GM12878 (cell line): ENCODE results near the gene SCUBE3. TPM values are rescaled to one million over a fixed set of nuclear protein-coding genes. Genes with fewer than 3 reads are reported as not detected.

Experiments used
- ATAC-seq: fragments of 200-7000 bp; cut with Tn5 transposase; 3 replicates; pipeline ENCODE4 v1.9.1; 2020; ENCODE audit warnings: mild to moderate bottlenecking, moderate library complexity
- BruUV-seq: library from RNA; stranded (reverse); fragments of 400-500 nt; replicated peaks from 2 replicates; lab custom pipeline; 2021; lab: Mats Ljungman, UMichigan
- CTCF ChIA-PET: fragments of 300-600 bp; sonication (Branson Sonifier 250); formaldehyde crosslinking; extraction: SDS; loops from one replicate; lab custom pipeline; 2021; ENCODE audit warnings: inconsistent platforms; lab: Yijun Ruan, JAX
- POLR2A ChIA-PET: fragments of 350-600 bp; formaldehyde crosslinking; extraction: SDS; loops from one replicate; lab custom pipeline; 2021; ENCODE audit warnings: inconsistent platforms; lab: Charles Lee
- RAD21 ChIA-PET: fragments of 300-600 bp; sonication (Branson Sonifier 250); formaldehyde crosslinking; loops from one replicate; lab custom pipeline; 2023; ENCODE audit warnings: antibody characterized with exemption; ENCODE audit not compliant: unreplicated experiment; lab: Charles Lee
- SMC1A ChIA-PET: fragments of 300-600 bp; sonication (Branson Sonifier 250); formaldehyde crosslinking; loops from one replicate; lab custom pipeline; 2023; ENCODE audit not compliant: unreplicated experiment, uncharacterized antibody; lab: Charles Lee
- DNase-seq: peaks from one replicate; pipeline ENCODE4 v3.0.0-alpha.2; 2011; ENCODE audit warnings: low read depth, low spot score
- FAIRE-seq: peaks from 3 replicates; lab custom pipeline; 2011; peaks lifted over from hg19 to GRCh38; lab: Jason Lieb, UNC
- H2AFZ ChIP-seq: 2 replicates; pipeline ENCODE4 v1.6.0; 2011; ENCODE audit warnings: low read depth, low read length, control low read depth; ENCODE audit not compliant: control insufficient read depth
- H3K27ac ChIP-seq: 2 replicates; pipeline ENCODE4 v1.5.1; 2011; ENCODE audit warnings: control low read depth; ENCODE audit not compliant: control insufficient read depth, insufficient read depth
- H3K27me3 ChIP-seq, 2 experiments: replicated peaks in 1 of 2; 2 replicates each; pipeline versions ENCODE4 v1.6.0 to v1.6.1; 2011; ENCODE audit warnings: low read length in 1 of 2; ENCODE audit not compliant: control insufficient read depth in 2 of 2, insufficient read depth in 2 of 2
- H3K36me3 ChIP-seq, 2 experiments: 2 replicates each; pipeline ENCODE4 v1.5.1; 2011; ENCODE audit warnings: low read length in 1 of 2; ENCODE audit not compliant: control insufficient read depth in 2 of 2, insufficient read depth in 2 of 2
- H3K4me1 ChIP-seq: 2 replicates; pipeline ENCODE4 v1.6.1; 2011; ENCODE audit warnings: mild to moderate bottlenecking, low read length, moderate library complexity, mixed read lengths; ENCODE audit not compliant: control insufficient read depth, insufficient read depth
- H3K4me2 ChIP-seq: 2 replicates; pipeline ENCODE4 v1.6.0; 2011; ENCODE audit warnings: control low read depth; ENCODE audit not compliant: control insufficient read depth, insufficient read depth
- H3K4me3 ChIP-seq: fragments of 200-600 bp; sonication (generic); 2 replicates; pipeline ENCODE4 v1.5.1; 2016
- H3K79me2 ChIP-seq: 2 replicates; pipeline ENCODE4 v1.6.0; 2011; ENCODE audit warnings: low read length; ENCODE audit not compliant: control insufficient read depth, insufficient read depth
- H3K9ac ChIP-seq: 2 replicates; pipeline ENCODE4 v1.8.0; 2011; ENCODE audit warnings: low read length, control low read depth, mixed read lengths; ENCODE audit not compliant: control insufficient read depth, insufficient read depth
- H3K9me3 ChIP-seq: replicated peaks from 3 replicates; pipeline ENCODE4 v1.5.1; 2011; ENCODE audit warnings: mild to moderate bottlenecking, low read length; ENCODE audit not compliant: control insufficient read depth, insufficient read depth
- H4K20me1 ChIP-seq: 2 replicates; pipeline ENCODE4 v1.6.0; 2011; ENCODE audit not compliant: control insufficient read depth, insufficient read depth
- BACH1 ChIP-seq: fragments of 450-650 bp; IDR thresholded peaks from 2 replicates; pipeline ENCODE4 v1.6.1; 2017; ENCODE audit warnings: mild to moderate bottlenecking, borderline replicate concordance
- CEBPB ChIP-seq, 2 experiments: fragments of 150-350 bp in 1 of 2; IDR thresholded peaks; 2 replicates each; pipeline ENCODE4 v1.6.1; 2012 to 2014; ENCODE audit warnings: low read depth in 2 of 2, low read length in 2 of 2, borderline replicate concordance in 1 of 2, inconsistent platforms in 1 of 2
- CHD2 ChIP-seq: IDR thresholded peaks from 2 replicates; pipeline ENCODE4 v1.6.1; 2011; ENCODE audit warnings: low read depth, low read length, improper control_type of control experiment, borderline replicate concordance
- EED ChIP-seq: sonication (generic); IDR thresholded peaks from 2 replicates; pipeline ENCODE4 v1.6.1; 2016; ENCODE audit warnings: antibody characterized with exemption, low read depth
- EGR1 ChIP-seq, 2 experiments: IDR thresholded peaks; 1 replicate in 1 of 2; 2 replicates in 1 of 2; pipeline ENCODE4 v1.6.1; 2011 to 2012; ENCODE audit warnings: low read depth in 2 of 2, low read length in 2 of 2, borderline replicate concordance in 1 of 2, mild to moderate bottlenecking in 1 of 2, moderate library complexity in 1 of 2
- ETV6 ChIP-seq, 2 experiments: fragments of 450-650 bp in 1 of 2; IDR thresholded peaks in 1 of 2; conservative IDR thresholded peaks in 1 of 2; 2 replicates each; pipeline ENCODE4 v1.6.1; 2014; ENCODE audit warnings: antibody characterized with exemption in 1 of 2, borderline replicate concordance in 1 of 2, low read depth in 1 of 2, mild to moderate bottlenecking in 1 of 2, moderate library complexity in 1 of 2
- PML ChIP-seq: IDR thresholded peaks from 2 replicates; pipeline ENCODE4 v1.6.1; 2012; ENCODE audit warnings: low read length, inconsistent platforms
- RUNX3 ChIP-seq: IDR thresholded peaks from 2 replicates; pipeline ENCODE4 v1.6.1; 2012; ENCODE audit warnings: low read length, inconsistent platforms
- WRNIP1 ChIP-seq: IDR thresholded peaks from 2 replicates; pipeline ENCODE4 v1.6.1; 2011; ENCODE audit warnings: low read depth, low read length, improper control_type of control experiment, borderline replicate concordance
- ZBED1 ChIP-seq: IDR thresholded peaks from 2 replicates; pipeline ENCODE4 v1.6.1; 2016; ENCODE audit warnings: borderline replicate concordance
- ZNF217 ChIP-seq: fragments of 450-650 bp; IDR thresholded peaks from 2 replicates; pipeline ENCODE4 v1.6.1; 2017; ENCODE audit warnings: antibody characterized with exemption, mild to moderate bottlenecking
- WGBS: methylation state at CpG from one replicate; pipeline ENCODE4 v1.1.6; 2016; ENCODE audit warnings: low lambda C conversion rate; ENCODE audit not compliant: insufficient replicate concordance, insufficient coverage; ENCODE audit errors: missing lambda C conversion rate; 5-methylcytosine and 5-hydroxymethylcytosine counted together
- in situ Hi-C: fragments of 300-500 bp; cut with MboI; formaldehyde crosslinking; loops from 9 replicates; pipeline ENCODE4 v1.14.3; 2018; ENCODE audit warnings: mixed read lengths
- intact Hi-C: fragments of 100-400 bp; cut with micrococcal nuclease; formaldehyde crosslinking; loops from one replicate; pipeline ENCODE4 v1.14.2; 2022; ENCODE audit not compliant: unreplicated experiment
- polyA plus RNA-seq, 11 experiments: library from polyadenylated mRNA; depleted of rRNA in 4 of 11; unstranded in 6 of 11; stranded (reverse) in 5 of 11; fragments of >200 nt; fragmentation: Nextera tagmentation in 4 of 11; fragmentation: Illumina TruSeq in 1 of 11; extraction: Ambion mirVana in 4 of 11; extraction: Trizol in 1 of 11; gene quantifications; 1 replicate in 1 of 11; 2 replicates in 10 of 11; pipeline versions ENCODE4 v1.2.1 to v1.2.3, GENCODE V29; 2011 to 2016; ENCODE audit warnings: inconsistent platforms in 2 of 11, missing spikeins in 2 of 11, low read depth in 1 of 11
- total RNA-seq, 4 experiments: library from RNA; depleted of rRNA in 3 of 4; stranded (reverse); fragments of >200 nt in 3 of 4; fragmentation: Illumina TruSeq in 1 of 4; extraction: Trizol in 1 of 4; gene quantifications; 2 replicates each; pipeline versions ENCODE4 v1.2.1 to v1.2.3, GENCODE V29; 2013 to 2021
- TF ChIP-seq, protein P1 (sequence below), 3 experiments: IDR thresholded peaks in 2 of 3; conservative IDR thresholded peaks in 1 of 3; 2 replicates each; pipeline ENCODE4 v1.5.1; 2011; ENCODE audit warnings: low read depth in 3 of 3, low read length in 3 of 3, mild to moderate bottlenecking in 3 of 3, control low read depth in 2 of 3, moderate library complexity in 2 of 3, inconsistent platforms in 1 of 3, mixed read lengths in 1 of 3; ENCODE audit not compliant: control insufficient read depth in 2 of 3, insufficient read depth in 1 of 3; ENCODE audit errors: extremely low read depth in 1 of 3
- TF ChIP-seq, protein P2 (sequence below): fragments of 450-650 bp; IDR thresholded peaks from 2 replicates; pipeline ENCODE4 v1.6.1; 2016; ENCODE audit warnings: mild to moderate bottlenecking
- TF ChIP-seq, protein P3 (sequence below): fragments of 150-350 bp; IDR thresholded peaks from 2 replicates; pipeline ENCODE4 v1.6.1; 2016; ENCODE audit warnings: low read depth, low read length
- TF ChIP-seq, protein P4 (sequence below): IDR thresholded peaks from 2 replicates; pipeline ENCODE4 v1.6.1; 2012; ENCODE audit warnings: low read depth, low read length, improper control_type of control experiment

Gene SCUBE3
- total and polyA plus RNA-seq, 10 of the 15 experiments (the other 5 are each of a cell fraction or from before 2014, with no cell fraction given): under 0.01 to 0.20 (median 0.07) TPM; not detected in 4

DNA sequence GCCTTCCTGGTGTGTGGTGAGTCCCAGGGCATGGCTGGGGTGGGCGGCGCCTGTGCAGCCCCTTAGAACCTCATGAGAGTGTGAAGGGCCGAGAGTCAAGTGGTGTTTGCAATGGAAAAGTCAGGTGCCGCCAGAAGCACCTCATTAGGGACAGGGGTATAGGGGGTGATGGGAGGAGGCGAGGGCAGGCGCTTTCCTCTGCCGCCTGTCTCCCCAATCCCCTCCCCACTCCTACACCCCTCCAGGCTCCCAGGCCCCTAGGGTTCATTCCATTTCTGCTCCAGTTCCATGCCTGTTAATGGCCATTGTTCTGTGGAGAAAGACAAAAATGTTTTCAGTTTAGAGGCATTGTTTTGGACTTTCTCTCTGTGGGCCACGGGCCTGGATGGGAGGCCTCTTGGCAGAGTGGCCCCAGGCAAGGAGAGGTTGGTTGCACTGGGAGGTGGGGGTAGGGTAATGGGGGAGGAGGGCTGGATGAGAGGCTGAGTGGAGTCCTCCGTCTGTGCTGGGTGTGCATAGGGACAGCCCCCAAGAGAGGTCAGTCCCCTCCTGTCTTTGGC is 21.4 kb upstream of the SCUBE3 start:
- DNase-seq: no peak
- H3K36me3 ChIP-seq: no peaks in the 10 kb centered on the region
- ChIA-PET POLR2A (no interaction called here), SMC1A (no interaction called here), CTCF (interaction anchor here (7.3 kb wide), 1 partner anchor 14 kb away, joined by 39 read pairs; no protein-coding TSS in a partner anchor), RAD21 (no interaction called here)
- no peaks in the 10 kb centered on the region for H3K9me3 ChIP-seq
- no peak overlapping the region for H3K9ac ChIP-seq
- H3K27me3 ChIP-seq: no peaks in the 10 kb centered on the region
- BruUV-seq: no TSS peak
- FAIRE-seq: no peak
- ATAC-seq: no peak
- intact Hi-C loops (no loop called here), in situ Hi-C loops (no loop called here)
- no peak overlapping the region for H3K27ac ChIP-seq
- H3K4me3 ChIP-seq: no peak overlapping the region
- H2AFZ ChIP-seq: no peak overlapping the region
- H3K79me2 ChIP-seq: no peaks in the 10 kb centered on the region
- no peaks in the 10 kb centered on the region for H4K20me1 ChIP-seq
- H3K4me2 ChIP-seq: no peak overlapping the region
- 52% methylated on average over 8 of the region's 9 CpGs for WGBS
- no peaks in the 10 kb centered on the region for H3K4me1 ChIP-seq
- no peak for TF ChIP-seq ETV6 (conservative IDR thresholded peaks at IDR 0.05 in 1 of 2, IDR thresholded peaks at IDR 0.05 in 1 of 2; ENCODE audit: borderline replicate concordance in 1 of 2, low read depth in 1 of 2)
- TF ChIP-seq, protein P1, sequence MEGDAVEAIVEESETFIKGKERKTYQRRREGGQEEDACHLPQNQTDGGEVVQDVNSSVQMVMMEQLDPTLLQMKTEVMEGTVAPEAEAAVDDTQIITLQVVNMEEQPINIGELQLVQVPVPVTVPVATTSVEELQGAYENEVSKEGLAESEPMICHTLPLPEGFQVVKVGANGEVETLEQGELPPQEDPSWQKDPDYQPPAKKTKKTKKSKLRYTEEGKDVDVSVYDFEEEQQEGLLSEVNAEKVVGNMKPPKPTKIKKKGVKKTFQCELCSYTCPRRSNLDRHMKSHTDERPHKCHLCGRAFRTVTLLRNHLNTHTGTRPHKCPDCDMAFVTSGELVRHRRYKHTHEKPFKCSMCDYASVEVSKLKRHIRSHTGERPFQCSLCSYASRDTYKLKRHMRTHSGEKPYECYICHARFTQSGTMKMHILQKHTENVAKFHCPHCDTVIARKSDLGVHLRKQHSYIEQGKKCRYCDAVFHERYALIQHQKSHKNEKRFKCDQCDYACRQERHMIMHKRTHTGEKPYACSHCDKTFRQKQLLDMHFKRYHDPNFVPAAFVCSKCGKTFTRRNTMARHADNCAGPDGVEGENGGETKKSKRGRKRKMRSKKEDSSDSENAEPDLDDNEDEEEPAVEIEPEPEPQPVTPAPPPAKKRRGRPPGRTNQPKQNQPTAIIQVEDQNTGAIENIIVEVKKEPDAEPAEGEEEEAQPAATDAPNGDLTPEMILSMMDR (IDR thresholded peaks at IDR 0.05 in 2 of 3, conservative IDR thresholded peaks at IDR 0.05 in 1 of 3; ENCODE audit: control insufficient read depth in 2 of 3, extremely low read depth in 1 of 3, insufficient read depth in 1 of 3, low read depth in 3 of 3, low read length in 3 of 3): no peak
- no peak for TF ChIP-seq EGR1 (IDR thresholded peaks at IDR 0.05; ENCODE audit: borderline replicate concordance in 1 of 2, low read depth in 2 of 2, low read length in 2 of 2)
- TF ChIP-seq, protein P2, sequence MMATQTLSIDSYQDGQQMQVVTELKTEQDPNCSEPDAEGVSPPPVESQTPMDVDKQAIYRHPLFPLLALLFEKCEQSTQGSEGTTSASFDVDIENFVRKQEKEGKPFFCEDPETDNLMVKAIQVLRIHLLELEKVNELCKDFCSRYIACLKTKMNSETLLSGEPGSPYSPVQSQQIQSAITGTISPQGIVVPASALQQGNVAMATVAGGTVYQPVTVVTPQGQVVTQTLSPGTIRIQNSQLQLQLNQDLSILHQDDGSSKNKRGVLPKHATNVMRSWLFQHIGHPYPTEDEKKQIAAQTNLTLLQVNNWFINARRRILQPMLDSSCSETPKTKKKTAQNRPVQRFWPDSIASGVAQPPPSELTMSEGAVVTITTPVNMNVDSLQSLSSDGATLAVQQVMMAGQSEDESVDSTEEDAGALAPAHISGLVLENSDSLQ: no peak
- no peak for TF ChIP-seq ZBED1
- TF ChIP-seq CEBPB (IDR thresholded peaks at IDR 0.05; ENCODE audit: borderline replicate concordance in 1 of 2, low read depth in 2 of 2, low read length in 2 of 2): no peak
- TF ChIP-seq PML: no peak
- no peak for TF ChIP-seq ZNF217
- TF ChIP-seq EED: no peak
- no peak for TF ChIP-seq WRNIP1
- no peak for TF ChIP-seq BACH1
- TF ChIP-seq, protein P3, sequence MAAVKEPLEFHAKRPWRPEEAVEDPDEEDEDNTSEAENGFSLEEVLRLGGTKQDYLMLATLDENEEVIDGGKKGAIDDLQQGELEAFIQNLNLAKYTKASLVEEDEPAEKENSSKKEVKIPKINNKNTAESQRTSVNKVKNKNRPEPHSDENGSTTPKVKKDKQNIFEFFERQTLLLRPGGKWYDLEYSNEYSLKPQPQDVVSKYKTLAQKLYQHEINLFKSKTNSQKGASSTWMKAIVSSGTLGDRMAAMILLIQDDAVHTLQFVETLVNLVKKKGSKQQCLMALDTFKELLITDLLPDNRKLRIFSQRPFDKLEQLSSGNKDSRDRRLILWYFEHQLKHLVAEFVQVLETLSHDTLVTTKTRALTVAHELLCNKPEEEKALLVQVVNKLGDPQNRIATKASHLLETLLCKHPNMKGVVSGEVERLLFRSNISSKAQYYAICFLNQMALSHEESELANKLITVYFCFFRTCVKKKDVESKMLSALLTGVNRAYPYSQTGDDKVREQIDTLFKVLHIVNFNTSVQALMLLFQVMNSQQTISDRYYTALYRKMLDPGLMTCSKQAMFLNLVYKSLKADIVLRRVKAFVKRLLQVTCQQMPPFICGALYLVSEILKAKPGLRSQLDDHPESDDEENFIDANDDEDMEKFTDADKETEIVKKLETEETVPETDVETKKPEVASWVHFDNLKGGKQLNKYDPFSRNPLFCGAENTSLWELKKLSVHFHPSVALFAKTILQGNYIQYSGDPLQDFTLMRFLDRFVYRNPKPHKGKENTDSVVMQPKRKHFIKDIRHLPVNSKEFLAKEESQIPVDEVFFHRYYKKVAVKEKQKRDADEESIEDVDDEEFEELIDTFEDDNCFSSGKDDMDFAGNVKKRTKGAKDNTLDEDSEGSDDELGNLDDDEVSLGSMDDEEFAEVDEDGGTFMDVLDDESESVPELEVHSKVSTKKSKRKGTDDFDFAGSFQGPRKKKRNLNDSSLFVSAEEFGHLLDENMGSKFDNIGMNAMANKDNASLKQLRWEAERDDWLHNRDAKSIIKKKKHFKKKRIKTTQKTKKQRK: no peak
- no peak for TF ChIP-seq CHD2
- TF ChIP-seq RUNX3: no peak
- TF ChIP-seq, protein P4, sequence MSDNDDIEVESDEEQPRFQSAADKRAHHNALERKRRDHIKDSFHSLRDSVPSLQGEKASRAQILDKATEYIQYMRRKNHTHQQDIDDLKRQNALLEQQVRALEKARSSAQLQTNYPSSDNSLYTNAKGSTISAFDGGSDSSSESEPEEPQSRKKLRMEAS: no peak
